ENCODE data around the gene PNPLA2.
A peak's percentile ranks its signal among the peaks of the same experiment; 100 is the strongest.

Gene PNPLA2

GRCh38 chr11:792873-793272, 25.8 kb upstream of the PNPLA2 start:
- TF ChIP-seq CTCF (conservative IDR thresholded peaks at IDR 0.05) = no peak
- H3K27ac ChIP-seq = no peak overlapping the region

- no peak for TF ChIP-seq CTCF (conservative IDR thresholded peaks at IDR 0.05)
- H3K27ac ChIP-seq = no peak overlapping the region
Observed at GRCh38 chr11:793556-793955, 25.2 kb upstream of the PNPLA2 start.

GRCh38 chr11:794013-794765, 24.5 kb upstream of the PNPLA2 start:
- TF ChIP-seq CTCF (conservative IDR thresholded peaks at IDR 0.05) = no peak
- H3K27ac ChIP-seq = peak overlapping the region; percentile 89; the same call in 1 of the 2 replicates

GRCh38 chr11:794766-795633, 23.7 kb upstream of the PNPLA2 start:
- peak overlapping the region; percentile 89 for H3K27ac ChIP-seq
- TF ChIP-seq CTCF (conservative IDR thresholded peaks at IDR 0.05) = no peak

- H3K27ac ChIP-seq = peak overlapping the region; percentile 89
- TF ChIP-seq CTCF (conservative IDR thresholded peaks at IDR 0.05) = no peak
Observed at GRCh38 chr11:795634-796564, 22.8 kb upstream of the PNPLA2 start.

- TF ChIP-seq CTCF (conservative IDR thresholded peaks at IDR 0.05) = no peak
- peak overlapping the region; percentile 89 for H3K27ac ChIP-seq
Observed at GRCh38 chr11:796565-797295, 22.0 kb upstream of the PNPLA2 start.

All from VCaP (cell line).